ENCODE results near the gene RNF111. TPM values are rescaled to one million over a fixed set of nuclear protein-coding genes. Genes with fewer than 3 reads are reported as not detected.

The RNF111 gene
- polyA plus RNA-seq, 1 donor from 2014 or later: 25.8 TPM

DNA sequence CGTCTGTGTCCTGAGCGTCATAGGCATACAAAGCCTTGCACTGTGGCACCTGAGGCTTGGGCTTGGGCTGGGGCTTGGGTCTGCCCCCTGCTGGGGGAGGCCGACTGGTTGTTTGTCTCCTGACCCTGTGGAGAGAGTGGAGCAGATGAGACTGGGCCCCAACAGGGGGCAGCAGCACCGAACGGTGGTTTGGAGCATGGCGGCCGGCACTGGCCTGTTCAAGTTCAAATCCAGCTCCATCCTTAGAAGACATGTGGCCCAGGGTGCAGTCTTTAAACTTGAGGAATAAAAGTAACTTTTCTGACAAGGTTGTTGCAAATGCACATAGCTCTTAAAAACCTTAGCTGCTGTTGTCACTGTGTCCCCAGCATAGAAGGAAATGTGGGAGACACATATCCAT, 150.8 kb downstream of the RNF111 start:
- Histone ChIP-seq H3F3A (ENCODE audit: insufficient read depth, low read length, poor library complexity, severe bottlenecking) (no peaks in the 10 kb centered on the region), H2AFZ (ENCODE audit: low read depth, low read length) (no peak overlapping the region), H3K9ac (ENCODE audit: low read length) (no peak overlapping the region), H3K36me3 (ENCODE audit: insufficient read depth, low read length) (no peaks in the 10 kb centered on the region), H4K20me1 (ENCODE audit: insufficient read depth) (no peaks in the 10 kb centered on the region), H3K79me2 (replicated peaks; ENCODE audit: insufficient read depth, low read length) (no peaks in the 10 kb centered on the region), H3K27me3 (ENCODE audit: insufficient read depth, low read depth, low read length) (no peaks in the 10 kb centered on the region), H3K27ac (ENCODE audit: low read length) (no peak overlapping the region), H3K4me3 (ENCODE audit: low read length) (no peak overlapping the region), H3K9me2 (ENCODE audit: insufficient read depth, low read length) (no peaks in the 10 kb centered on the region), H3K4me2 (ENCODE audit: low read length) (no peak overlapping the region), H3K9me3 (ENCODE audit: low read length) (no peaks in the 10 kb centered on the region)
- TF ChIP-seq REST (IDR thresholded peaks at IDR 0.05; ENCODE audit: borderline replicate concordance) (no peak), EP300 (conservative IDR thresholded peaks at IDR 0.05; ENCODE audit: poor library complexity, severe bottlenecking) (no peak), SMC3 (conservative IDR thresholded peaks at IDR 0.05; ENCODE audit: poor library complexity) (no peak), EZH2 (IDR thresholded peaks at IDR 0.05; ENCODE audit: borderline replicate concordance, insufficient read depth, low read length, poor library complexity, severe bottlenecking) (no peak), TAF1 (IDR thresholded peaks at IDR 0.05; ENCODE audit: low read depth) (no peak), POLR2AphosphoS5 (IDR thresholded peaks at IDR 0.05) (no peak), RAD21 (conservative IDR thresholded peaks at IDR 0.05) (no peak), MXI1 (conservative IDR thresholded peaks at IDR 0.05; ENCODE audit: poor library complexity, severe bottlenecking) (no peak)
- TF ChIP-seq, protein P1, sequence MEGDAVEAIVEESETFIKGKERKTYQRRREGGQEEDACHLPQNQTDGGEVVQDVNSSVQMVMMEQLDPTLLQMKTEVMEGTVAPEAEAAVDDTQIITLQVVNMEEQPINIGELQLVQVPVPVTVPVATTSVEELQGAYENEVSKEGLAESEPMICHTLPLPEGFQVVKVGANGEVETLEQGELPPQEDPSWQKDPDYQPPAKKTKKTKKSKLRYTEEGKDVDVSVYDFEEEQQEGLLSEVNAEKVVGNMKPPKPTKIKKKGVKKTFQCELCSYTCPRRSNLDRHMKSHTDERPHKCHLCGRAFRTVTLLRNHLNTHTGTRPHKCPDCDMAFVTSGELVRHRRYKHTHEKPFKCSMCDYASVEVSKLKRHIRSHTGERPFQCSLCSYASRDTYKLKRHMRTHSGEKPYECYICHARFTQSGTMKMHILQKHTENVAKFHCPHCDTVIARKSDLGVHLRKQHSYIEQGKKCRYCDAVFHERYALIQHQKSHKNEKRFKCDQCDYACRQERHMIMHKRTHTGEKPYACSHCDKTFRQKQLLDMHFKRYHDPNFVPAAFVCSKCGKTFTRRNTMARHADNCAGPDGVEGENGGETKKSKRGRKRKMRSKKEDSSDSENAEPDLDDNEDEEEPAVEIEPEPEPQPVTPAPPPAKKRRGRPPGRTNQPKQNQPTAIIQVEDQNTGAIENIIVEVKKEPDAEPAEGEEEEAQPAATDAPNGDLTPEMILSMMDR (IDR thresholded peaks at IDR 0.05; ENCODE audit: poor library complexity, severe bottlenecking): no peak

GRCh38 chr15:59140422-59141226, 153.2 kb downstream of the RNF111 start:
- H3K36me3 ChIP-seq (ENCODE audit: insufficient read depth, low read length): no peaks in the 10 kb centered on the region
- H3K9me3 ChIP-seq (ENCODE audit: low read length): no peaks in the 10 kb centered on the region
- H3K79me2 ChIP-seq (replicated peaks; ENCODE audit: insufficient read depth, low read length): no peaks in the 10 kb centered on the region
- no peak overlapping the region for H3K4me3 ChIP-seq (ENCODE audit: low read length)
- H3K27me3 ChIP-seq (ENCODE audit: insufficient read depth, low read depth, low read length): no peaks in the 10 kb centered on the region
- H3K9me2 ChIP-seq (ENCODE audit: insufficient read depth, low read length): no peaks in the 10 kb centered on the region
- H4K20me1 ChIP-seq (ENCODE audit: insufficient read depth): no peaks in the 10 kb centered on the region
- TF ChIP-seq POLR2AphosphoS5 (IDR thresholded peaks at IDR 0.05) (no peak), RAD21 (conservative IDR thresholded peaks at IDR 0.05) (no peak), MXI1 (conservative IDR thresholded peaks at IDR 0.05; ENCODE audit: poor library complexity, severe bottlenecking) (no peak), SMC3 (conservative IDR thresholded peaks at IDR 0.05; ENCODE audit: poor library complexity) (no peak), REST (IDR thresholded peaks at IDR 0.05; ENCODE audit: borderline replicate concordance) (no peak)
- TF ChIP-seq, protein P1 (IDR thresholded peaks at IDR 0.05; ENCODE audit: poor library complexity, severe bottlenecking): no peak
- no peak overlapping the region for H3K27ac ChIP-seq (ENCODE audit: low read length)
- H3K9ac ChIP-seq (ENCODE audit: low read length): no peak overlapping the region
- no peak overlapping the region for H2AFZ ChIP-seq (ENCODE audit: low read depth, low read length)
- no peaks in the 10 kb centered on the region for H3F3A ChIP-seq (ENCODE audit: insufficient read depth, low read length, poor library complexity, severe bottlenecking)
- no peak overlapping the region for H3K4me2 ChIP-seq (ENCODE audit: low read length)
